Body of pancreas (tissue), 4 donors: ENCODE results near the gene FANCD2. TPM values are rescaled to one million over a fixed set of nuclear protein-coding genes. Genes with fewer than 3 reads are reported as not detected.
"Not testable (repeated sequence)": the region's sequence is repeated elsewhere in the genome, so short reads cannot be mapped to it uniquely, and the experiment has no call there.

ENCODE experiments used
- ATAC-seq: fragments of 150-250 bp; one replicate; pipeline ENCODE4 v1.9.1; 2016
- DNase-seq, 4 donors: peaks; one replicate each; pipeline ENCODE4 v3.0.0-alpha.2; 2019
- H3K27ac ChIP-seq, 4 donors: fragments of 200-600 bp; sonication (generic); 1 replicate in 3 of 4; 2 replicates in 1 of 4; pipeline versions ENCODE4 v1.5.1 to v1.6.1; 2016 to 2019; ENCODE audit warnings: mild to moderate bottlenecking in 1 of 4, mixed read lengths in 1 of 4, moderate library complexity in 1 of 4
- H3K27me3 ChIP-seq, 2 donors: fragments of 200-600 bp; sonication (generic); one replicate each; pipeline ENCODE4 v1.6.0; 2016; ENCODE audit warnings: mild to moderate bottlenecking in 1 of 2
- H3K36me3 ChIP-seq, 2 donors: fragments of 200-600 bp; sonication (generic); replicated peaks in 1 of 2; 2 replicates each; pipeline ENCODE4 v1.5.1; 2016; ENCODE audit warnings: low read depth in 2 of 2; ENCODE audit not compliant: insufficient read depth in 1 of 2
- H3K4me1 ChIP-seq: fragments of 200-600 bp; sonication (generic); one replicate; pipeline ENCODE4 v1.6.0; 2016
- H3K4me3 ChIP-seq, 2 donors: fragments of 200-600 bp; sonication (generic); 1 replicate in 1 of 2; 2 replicates in 1 of 2; pipeline ENCODE4 v1.5.1; 2016 to 2019
- H3K9me3 ChIP-seq, 3 donors: fragments of 200-600 bp; sonication (generic); 1 replicate in 2 of 3; 2 replicates in 1 of 3; pipeline ENCODE4 v1.5.1; 2016
- POLR2A ChIP-seq, 3 donors: fragments of 450-650 bp; IDR thresholded peaks; one replicate each; pipeline ENCODE4 v1.6.1; 2016; ENCODE audit warnings: antibody characterized with exemption in 3 of 3, mild to moderate bottlenecking in 2 of 3
- WGBS, 2 donors: methylation state at CpG; one replicate each; pipeline ENCODE4 v1.1.5; 2017; 5-methylcytosine and 5-hydroxymethylcytosine counted together
- intact Hi-C: fragments of 100-400 bp; cut with DNase I; formaldehyde crosslinking; loops from one replicate; pipeline ENCODE4 v1.15.1; 2023
- total RNA-seq, 2 donors: library from RNA; depleted of rRNA; stranded (reverse); fragments of >200 nt; gene quantifications; one replicate each; pipeline ENCODE4 v1.1.0, GENCODE V29; 2016
- TF ChIP-seq, protein P1 (sequence below), 7 experiments: fragments of 450-650 bp in 4 of 7; fragments of 200-600 bp in 3 of 7; sonication (generic) in 3 of 7; IDR thresholded peaks; one replicate each; pipeline ENCODE4 v1.5.1; 2016 to 2019; ENCODE audit warnings: antibody characterized with exemption in 7 of 7

FANCD2 gene
- total RNA-seq, 2 donors from 2014 or later: 1.0 to 2.3 TPM

- Histone ChIP-seq H3K36me3 (no peaks in the 10 kb centered on the region), H3K4me1 (peaks cover 16% of the 10 kb centered on the region), H3K4me3 (no peak overlapping the region), H3K9me3 (no peaks in the 10 kb centered on the region), H3K27ac (no peak overlapping the region), H3K27me3 (no peaks in the 10 kb centered on the region)
- no peak for DNase-seq
- intact Hi-C loops: no loop called here
- WGBS, 2 donors: 78 to 84% methylated on average over 5 of the region's 5 CpGs
- TF ChIP-seq POLR2A (IDR thresholded peaks at IDR 0.05): no peak
- TF ChIP-seq, protein P1, sequence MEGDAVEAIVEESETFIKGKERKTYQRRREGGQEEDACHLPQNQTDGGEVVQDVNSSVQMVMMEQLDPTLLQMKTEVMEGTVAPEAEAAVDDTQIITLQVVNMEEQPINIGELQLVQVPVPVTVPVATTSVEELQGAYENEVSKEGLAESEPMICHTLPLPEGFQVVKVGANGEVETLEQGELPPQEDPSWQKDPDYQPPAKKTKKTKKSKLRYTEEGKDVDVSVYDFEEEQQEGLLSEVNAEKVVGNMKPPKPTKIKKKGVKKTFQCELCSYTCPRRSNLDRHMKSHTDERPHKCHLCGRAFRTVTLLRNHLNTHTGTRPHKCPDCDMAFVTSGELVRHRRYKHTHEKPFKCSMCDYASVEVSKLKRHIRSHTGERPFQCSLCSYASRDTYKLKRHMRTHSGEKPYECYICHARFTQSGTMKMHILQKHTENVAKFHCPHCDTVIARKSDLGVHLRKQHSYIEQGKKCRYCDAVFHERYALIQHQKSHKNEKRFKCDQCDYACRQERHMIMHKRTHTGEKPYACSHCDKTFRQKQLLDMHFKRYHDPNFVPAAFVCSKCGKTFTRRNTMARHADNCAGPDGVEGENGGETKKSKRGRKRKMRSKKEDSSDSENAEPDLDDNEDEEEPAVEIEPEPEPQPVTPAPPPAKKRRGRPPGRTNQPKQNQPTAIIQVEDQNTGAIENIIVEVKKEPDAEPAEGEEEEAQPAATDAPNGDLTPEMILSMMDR (IDR thresholded peaks at IDR 0.05): no peak
- ATAC-seq: no peak
These were observed 21.2 kb upstream of the FANCD2 start for GRCh38 chr3:10004960-10005564.

- DNase-seq (no peak), ATAC-seq (no peak)
- H3K4me1 ChIP-seq: peaks cover 23% of the 10 kb centered on the region
- intact Hi-C loops: no loop called here
- no peaks in the 10 kb centered on the region for H3K9me3 ChIP-seq
- no peak overlapping the region for H3K27ac ChIP-seq
- H3K4me3 ChIP-seq: no peak overlapping the region
- H3K36me3 ChIP-seq: no peaks in the 10 kb centered on the region
- TF ChIP-seq, protein P1 (IDR thresholded peaks at IDR 0.05): no peak
- TF ChIP-seq POLR2A (IDR thresholded peaks at IDR 0.05): no peak
- no peaks in the 10 kb centered on the region for H3K27me3 ChIP-seq
- 68 to 73% methylated on average over 9 to 10 of the region's 10 CpGs for WGBS, 2 donors
These were observed 20.0 kb upstream of the FANCD2 start for GRCh38 chr3:10006048-10006761.

DNA sequence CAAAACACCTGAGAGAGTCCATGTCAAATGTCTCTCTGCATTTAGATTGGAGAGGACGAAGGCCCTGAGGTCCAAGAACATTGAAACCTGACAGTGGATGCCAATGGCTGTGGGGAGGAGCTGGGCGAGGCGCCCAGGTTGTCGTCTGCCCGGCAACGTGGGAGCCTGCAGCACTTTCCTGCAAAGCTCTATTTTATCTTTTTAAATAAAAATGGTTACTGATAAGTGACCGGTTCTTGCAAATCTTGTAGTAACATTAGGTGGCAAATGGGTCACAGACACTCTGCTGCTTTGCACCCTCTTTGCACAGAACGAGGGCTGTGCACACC is 19.5 kb upstream of the FANCD2 start:
- no peaks in the 10 kb centered on the region for H3K27me3 ChIP-seq
- H3K4me1 ChIP-seq: peaks cover 28% of the 10 kb centered on the region
- 50 to 53% methylated on average over 8 of the region's 8 CpGs for WGBS, 2 donors
- H3K4me3 ChIP-seq: no peak overlapping the region
- H3K36me3 ChIP-seq: no peaks in the 10 kb centered on the region
- H3K27ac ChIP-seq: no peak overlapping the region
- DNase-seq (no peak), ATAC-seq (no peak)
- no peak for TF ChIP-seq POLR2A (IDR thresholded peaks at IDR 0.05)
- TF ChIP-seq, protein P1 (IDR thresholded peaks at IDR 0.05): no peak
- intact Hi-C loops: no loop called here
- H3K9me3 ChIP-seq: no peaks in the 10 kb centered on the region

DNA sequence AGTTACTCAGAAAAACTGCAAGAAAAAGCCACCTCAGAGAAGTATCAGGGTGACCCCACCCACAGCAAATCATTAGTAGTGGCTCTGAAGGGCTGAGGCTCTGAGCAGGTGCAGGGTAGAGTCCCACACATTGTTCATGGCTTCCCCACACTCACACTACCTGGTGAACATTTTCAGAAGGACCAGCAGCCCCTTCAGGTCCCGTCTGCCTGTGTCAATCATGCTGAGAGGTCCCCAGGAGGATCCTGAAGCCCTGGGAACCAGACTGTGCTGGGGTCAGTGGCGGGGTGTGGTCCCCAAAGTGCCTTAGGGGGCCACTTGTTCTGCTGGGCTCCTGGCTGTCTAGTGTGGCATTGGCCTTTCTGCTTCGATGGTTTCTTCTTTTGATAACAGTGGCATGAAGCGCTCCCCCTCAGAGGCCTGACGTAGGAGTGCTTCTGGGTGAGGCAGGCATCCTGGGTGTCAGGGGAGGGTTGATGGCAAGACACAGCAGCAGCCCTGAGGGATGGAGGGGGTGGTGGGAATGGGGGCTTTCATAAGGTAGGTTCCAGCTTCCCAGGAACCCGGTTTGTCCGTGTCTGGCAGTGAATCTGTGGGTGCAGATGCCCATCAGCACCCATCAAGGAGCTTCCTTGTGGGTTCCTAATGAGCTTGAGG is 19.0 kb upstream of the FANCD2 start:
- TF ChIP-seq, protein P1 (IDR thresholded peaks at IDR 0.05): no peak
- no peak for TF ChIP-seq POLR2A (IDR thresholded peaks at IDR 0.05)
- Histone ChIP-seq H3K9me3 (no peaks in the 10 kb centered on the region), H3K4me1 (peaks cover 28% of the 10 kb centered on the region), H3K4me3 (no peak overlapping the region), H3K27ac (no peak overlapping the region), H3K27me3 (no peaks in the 10 kb centered on the region), H3K36me3 (no peaks in the 10 kb centered on the region)
- intact Hi-C loops: no loop called here
- WGBS, 2 donors: 76% methylated on average over 7 of the region's 7 CpGs; no CpG with 5 or more reads in 1 of the 2 donors
- ATAC-seq (no peak), DNase-seq (no peak)

DNA sequence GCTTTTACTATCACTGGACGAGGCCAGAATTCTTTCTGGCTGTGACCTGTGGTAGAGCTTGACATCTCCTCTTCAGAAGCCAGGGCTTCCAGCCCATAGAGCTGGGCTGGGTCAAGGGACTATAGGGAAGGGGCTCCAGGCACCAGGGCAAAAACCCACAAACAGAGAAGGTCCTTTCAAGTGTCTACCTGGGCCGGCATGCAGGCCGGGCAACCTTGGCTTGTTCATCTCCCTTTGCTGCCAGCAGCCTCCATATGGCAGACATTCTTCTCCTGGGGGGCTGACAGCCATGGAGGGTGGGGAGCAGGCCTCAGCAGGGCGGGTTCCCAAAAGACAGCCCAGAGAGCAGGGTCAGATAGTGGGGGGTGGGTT is 18.0 kb upstream of the FANCD2 start:
- H3K27me3 ChIP-seq, H3K27ac ChIP-seq, intact Hi-C loops, DNase-seq, H3K36me3 ChIP-seq, H3K9me3 ChIP-seq, ATAC-seq, H3K4me3 ChIP-seq: not testable (repeated sequence)
- peaks cover 28% of the 10 kb centered on the region for H3K4me1 ChIP-seq
- 60 to 82% methylated on average over 1 to 4 of the region's 4 CpGs for WGBS, 2 donors
